HPDE6-E6E7 (cell line): Measurements from ENCODE around the gene FSTL5.

Experiments used
- DNase-seq: peaks from one replicate; pipeline ENCODE4 v3.0.0; 2011; ENCODE audit warnings: missing footprints; ENCODE audit errors: extremely low spot score

Gene FSTL5

GRCh38 chr4:161937596-161937995 lies 226.2 kb downstream of the FSTL5 start:
- no peak for DNase-seq

- DNase-seq: peak; percentile 54
These were observed 226.9 kb downstream of the FSTL5 start for GRCh38 chr4:161936625-161937550.

- no peak for DNase-seq
These were observed 232.7 kb downstream of the FSTL5 start for GRCh38 chr4:161931089-161931488.

- DNase-seq: no peak
These were observed 233.8 kb downstream of the FSTL5 start for GRCh38 chr4:161929956-161930355.

GRCh38 chr4:161926033-161926828 lies 237.6 kb downstream of the FSTL5 start:
- DNase-seq: no peak

GRCh38 chr4:161920304-161921052 lies 243.3 kb downstream of the FSTL5 start:
- DNase-seq: no peak

- DNase-seq: no peak
These were observed 244.2 kb downstream of the FSTL5 start for GRCh38 chr4:161919442-161920220.

GRCh38 chr4:161916035-161916434 lies 247.8 kb downstream of the FSTL5 start:
- no peak for DNase-seq

- DNase-seq: no peak
These were observed 256.2 kb downstream of the FSTL5 start for GRCh38 chr4:161907590-161907955.

GRCh38 chr4:161906836-161907589 lies 256.8 kb downstream of the FSTL5 start:
- no peak for DNase-seq

GRCh38 chr4:161900110-161900509 lies 263.7 kb downstream of the FSTL5 start:
- no peak for DNase-seq

GRCh38 chr4:161894493-161895167 lies 269.2 kb downstream of the FSTL5 start:
- DNase-seq: peak; percentile 3

- DNase-seq: peak; percentile 3
These were observed 269.8 kb downstream of the FSTL5 start for GRCh38 chr4:161894014-161894413.

- DNase-seq: no peak
These were observed 270.2 kb downstream of the FSTL5 start for GRCh38 chr4:161893566-161893965.

GRCh38 chr4:161892951-161893350 lies 270.8 kb downstream of the FSTL5 start:
- DNase-seq: no peak

GRCh38 chr4:161883157-161883556 lies 280.6 kb downstream of the FSTL5 start:
- DNase-seq: no peak

- no peak for DNase-seq
These were observed 282.4 kb downstream of the FSTL5 start for GRCh38 chr4:161881370-161881769.

GRCh38 chr4:161869511-161869910 lies 294.3 kb downstream of the FSTL5 start:
- DNase-seq: no peak

- no peak for DNase-seq
These were observed 307.0 kb downstream of the FSTL5 start for GRCh38 chr4:161856711-161857326.
